PC-9 (cell line): ENCODE data around the gene MINPP1. TPM values are rescaled to one million over a fixed set of nuclear protein-coding genes. Genes with fewer than 3 reads are reported as not detected.

Experiments used
- BruUV-seq: library from RNA; stranded (reverse); fragments of 400-500 nt; replicated peaks from 2 replicates; lab custom pipeline; 2021; lab: Mats Ljungman, UMichigan
- CTCF ChIA-PET: fragments of 300-600 bp; sonication (Branson Sonifier 250); formaldehyde crosslinking; loops from one replicate; lab custom pipeline; 2022; ENCODE audit warnings: antibody characterized with exemption; lab: Charles Lee
- POLR2A ChIA-PET: fragments of 300-600 bp; sonication (Branson Sonifier 250); formaldehyde crosslinking; loops from one replicate; lab custom pipeline; 2022; ENCODE audit warnings: antibody characterized with exemption; ENCODE audit not compliant: unreplicated experiment; lab: Charles Lee
- DNase-seq, 2 experiments: peaks; one replicate each; pipeline versions ENCODE4 v3.0.0 to v3.0.0-alpha.2; 2015 to 2022; ENCODE audit warnings: mixed read lengths in 1 of 2
- H2AFZ ChIP-seq: fragments of 200-600 bp; sonication (generic); 2 replicates; pipeline ENCODE4 v1.8.1; 2017; ENCODE audit warnings: antibody characterized with exemption
- H3F3A ChIP-seq: fragments of 200-600 bp; sonication (generic); 2 replicates; pipeline ENCODE4 v1.8.1; 2017; ENCODE audit warnings: antibody characterized with exemption, mild to moderate bottlenecking, low read depth; ENCODE audit not compliant: insufficient read depth
- H3K27ac ChIP-seq: fragments of 200-600 bp; sonication (generic); 2 replicates; pipeline ENCODE4 v1.6.1; 2016; ENCODE audit warnings: mixed run types
- H3K27me3 ChIP-seq: fragments of 200-600 bp; sonication (generic); 2 replicates; pipeline ENCODE4 v1.6.1; 2016; ENCODE audit warnings: low read depth, mixed run types; ENCODE audit not compliant: insufficient read depth
- H3K36me3 ChIP-seq: fragments of 200-600 bp; sonication (generic); 2 replicates; pipeline ENCODE4 v1.6.1; 2016; ENCODE audit warnings: low read depth, mixed run types
- H3K4me1 ChIP-seq: fragments of 200-600 bp; sonication (generic); replicated peaks from 2 replicates; pipeline ENCODE4 v1.6.1; 2016; ENCODE audit warnings: mixed run types; ENCODE audit not compliant: insufficient read depth
- H3K4me2 ChIP-seq: fragments of 200-600 bp; sonication (generic); 2 replicates; pipeline ENCODE4 v1.6.1; 2017; ENCODE audit warnings: mixed run types
- H3K4me3 ChIP-seq: fragments of 200-600 bp; sonication (generic); 2 replicates; pipeline ENCODE4 v1.6.1; 2016; ENCODE audit warnings: mixed run types
- H3K79me2 ChIP-seq: fragments of 200-600 bp; sonication (generic); 2 replicates; pipeline ENCODE4 v1.6.1; 2017; ENCODE audit warnings: low read depth, mixed run types
- H3K9me2 ChIP-seq: fragments of 200-600 bp; sonication (generic); 2 replicates; pipeline ENCODE4 v1.8.1; 2017; ENCODE audit warnings: mild to moderate bottlenecking; ENCODE audit not compliant: insufficient read depth
- H3K9me3 ChIP-seq: fragments of 200-600 bp; sonication (generic); 2 replicates; pipeline ENCODE4 v1.8.1; 2016; ENCODE audit warnings: low read depth; ENCODE audit not compliant: insufficient read depth
- H4K20me1 ChIP-seq: fragments of 200-600 bp; sonication (generic); 2 replicates; pipeline ENCODE4 v1.8.1; 2017; ENCODE audit not compliant: insufficient read depth
- EZH2 ChIP-seq: fragments of 200-600 bp; sonication (generic); IDR thresholded peaks from 2 replicates; pipeline ENCODE4 v1.8.0; 2017; ENCODE audit warnings: antibody characterized with exemption, low read depth
- intact Hi-C: fragments of 100-400 bp; cut with micrococcal nuclease; formaldehyde crosslinking; loops from one replicate; pipeline ENCODE4 v1.10.0; 2022; ENCODE audit not compliant: unreplicated experiment
- total RNA-seq: library from RNA; stranded (reverse); gene quantifications from 2 replicates; pipeline ENCODE4 v1.2.3, GENCODE V29; 2021
- TF ChIP-seq, protein P1 (sequence below): fragments of 200-600 bp; sonication (generic); conservative IDR thresholded peaks from 2 replicates; pipeline ENCODE4 v1.6.1; 2017; ENCODE audit warnings: mixed run types, antibody characterized with exemption, mild to moderate bottlenecking, moderate library complexity

MINPP1 gene
- total RNA-seq, 1 experiment from 2014 or later = 14.4 TPM

GRCh38 chr10:87505366-87506111, 846 bp downstream of the MINPP1 start:
- intact Hi-C loops = no loop called here
- no peaks in the 10 kb centered on the region for H3K9me3 ChIP-seq
- H3K9me2 ChIP-seq = no peaks in the 10 kb centered on the region
- H3K4me2 ChIP-seq = peak overlapping the region; percentile 95
- H3K4me1 ChIP-seq = peaks cover 24% of the 10 kb centered on the region
- H3K27me3 ChIP-seq = no peaks in the 10 kb centered on the region
- peak overlapping the region; percentile 99 for H2AFZ ChIP-seq
- TF ChIP-seq EZH2 = no peak
- TF ChIP-seq, protein P1, sequence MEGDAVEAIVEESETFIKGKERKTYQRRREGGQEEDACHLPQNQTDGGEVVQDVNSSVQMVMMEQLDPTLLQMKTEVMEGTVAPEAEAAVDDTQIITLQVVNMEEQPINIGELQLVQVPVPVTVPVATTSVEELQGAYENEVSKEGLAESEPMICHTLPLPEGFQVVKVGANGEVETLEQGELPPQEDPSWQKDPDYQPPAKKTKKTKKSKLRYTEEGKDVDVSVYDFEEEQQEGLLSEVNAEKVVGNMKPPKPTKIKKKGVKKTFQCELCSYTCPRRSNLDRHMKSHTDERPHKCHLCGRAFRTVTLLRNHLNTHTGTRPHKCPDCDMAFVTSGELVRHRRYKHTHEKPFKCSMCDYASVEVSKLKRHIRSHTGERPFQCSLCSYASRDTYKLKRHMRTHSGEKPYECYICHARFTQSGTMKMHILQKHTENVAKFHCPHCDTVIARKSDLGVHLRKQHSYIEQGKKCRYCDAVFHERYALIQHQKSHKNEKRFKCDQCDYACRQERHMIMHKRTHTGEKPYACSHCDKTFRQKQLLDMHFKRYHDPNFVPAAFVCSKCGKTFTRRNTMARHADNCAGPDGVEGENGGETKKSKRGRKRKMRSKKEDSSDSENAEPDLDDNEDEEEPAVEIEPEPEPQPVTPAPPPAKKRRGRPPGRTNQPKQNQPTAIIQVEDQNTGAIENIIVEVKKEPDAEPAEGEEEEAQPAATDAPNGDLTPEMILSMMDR = peak; percentile 51
- peaks cover 13% of the 10 kb centered on the region; the same call in 1 of the 2 replicates for H3K36me3 ChIP-seq
- H3F3A ChIP-seq = peaks cover 4% of the 10 kb centered on the region; the same call in 1 of the 2 replicates
- H4K20me1 ChIP-seq = no peaks in the 10 kb centered on the region; the same call in 1 of the 2 replicates
- no peak overlapping the region for H3K27ac ChIP-seq
- BruUV-seq = no TSS peak
- peaks cover 35% of the 10 kb centered on the region for H3K79me2 ChIP-seq
- H3K4me3 ChIP-seq = peak overlapping the region; percentile 92
- ChIA-PET CTCF (no interaction called here), POLR2A (no interaction called here)
- peak; percentile 42 to 54 for DNase-seq

DNA sequence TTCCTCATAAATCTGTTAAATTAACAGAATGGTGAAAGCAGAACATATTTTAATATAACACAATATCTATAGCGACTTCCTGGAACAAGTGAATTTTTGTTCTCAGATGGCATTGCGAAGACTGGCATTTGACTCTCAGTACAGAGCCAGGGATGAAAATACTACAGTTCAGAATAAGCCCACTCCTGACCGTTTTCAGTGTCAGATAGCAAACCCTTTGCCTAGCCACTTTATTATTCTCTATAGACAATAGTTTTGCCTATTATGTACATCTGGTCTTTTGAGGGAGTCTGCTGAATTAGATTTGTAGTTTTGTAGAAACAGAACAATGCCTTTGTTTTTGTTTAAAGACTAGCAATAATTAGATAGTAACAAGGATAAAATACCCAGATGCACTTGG, 2.3 kb downstream of the MINPP1 start:
- DNase-seq = no peak
- ChIA-PET CTCF (interaction anchor here (0.6 kb wide), 1 partner anchor 457 kb away, joined by 3 read pairs; no protein-coding TSS in a partner anchor), POLR2A (no interaction called here)
- no peak overlapping the region for H2AFZ ChIP-seq
- TSS peak; percentile 28 for BruUV-seq
- intact Hi-C loops = no loop called here
- TF ChIP-seq, protein P1 = no peak
- TF ChIP-seq EZH2 = no peak
- H3K36me3 ChIP-seq = peaks cover 13% of the 10 kb centered on the region; the same call in 1 of the 2 replicates
- peaks cover 24% of the 10 kb centered on the region for H3K4me1 ChIP-seq
- peaks cover 35% of the 10 kb centered on the region for H3K79me2 ChIP-seq
- H3K27ac ChIP-seq = no peak overlapping the region
- no peaks in the 10 kb centered on the region for H3K27me3 ChIP-seq
- H3K4me2 ChIP-seq = peak overlapping the region; percentile 95
- H3K9me3 ChIP-seq = no peaks in the 10 kb centered on the region
- peak overlapping the region; percentile 92; the same call in 1 of the 2 replicates for H3K4me3 ChIP-seq
- H4K20me1 ChIP-seq = no peaks in the 10 kb centered on the region; the same call in 1 of the 2 replicates
- H3K9me2 ChIP-seq = no peaks in the 10 kb centered on the region
- H3F3A ChIP-seq = peaks cover 4% of the 10 kb centered on the region; the same call in 1 of the 2 replicates

GRCh38 chr10:87507879-87508483, 3.3 kb downstream of the MINPP1 start:
- no TSS peak for BruUV-seq
- H3F3A ChIP-seq = peaks cover 4% of the 10 kb centered on the region; the same call in 1 of the 2 replicates
- DNase-seq = no peak
- no peaks in the 10 kb centered on the region for H3K9me3 ChIP-seq
- POLR2A ChIA-PET = no interaction called here
- peaks cover 24% of the 10 kb centered on the region for H3K4me1 ChIP-seq
- no peaks in the 10 kb centered on the region for H3K9me2 ChIP-seq
- CTCF ChIA-PET = no interaction called here
- H3K4me2 ChIP-seq = 0 out of 2 replicates have a peak overlapping the region, but pooled peaks have one; percentile 10
- intact Hi-C loops = no loop called here
- H3K4me3 ChIP-seq = no peak overlapping the region
- peaks cover 13% of the 10 kb centered on the region; the same call in 1 of the 2 replicates for H3K36me3 ChIP-seq
- no peaks in the 10 kb centered on the region for H3K27me3 ChIP-seq
- TF ChIP-seq, protein P1 = no peak
- TF ChIP-seq EZH2 = no peak
- H2AFZ ChIP-seq = no peak overlapping the region
- no peaks in the 10 kb centered on the region; the same call in 1 of the 2 replicates for H4K20me1 ChIP-seq
- H3K79me2 ChIP-seq = peaks cover 35% of the 10 kb centered on the region
- H3K27ac ChIP-seq = no peak overlapping the region
